GM20431 (cell line): ENCODE data around the gene ADRB1.

Source experiments
- in situ Hi-C: fragments of 300-500 bp; cut with MseI, MboI; formaldehyde crosslinking; loops from one replicate; pipeline ENCODE4 v1.15.0; 2020; ENCODE audit warnings: low sequenced_read_pairs; ENCODE audit not compliant: unreplicated experiment

ADRB1 gene

GRCh38 chr10:114025611-114026130 is 18.0 kb upstream of the ADRB1 start:
- in situ Hi-C loops = no loop called here

- in situ Hi-C loops = no loop called here
Observed at GRCh38 chr10:114026189-114027040, 17.3 kb upstream of the ADRB1 start.

GRCh38 chr10:114027041-114027394 is 16.6 kb upstream of the ADRB1 start:
- in situ Hi-C loops = no loop called here

GRCh38 chr10:114027951-114028350 is 15.7 kb upstream of the ADRB1 start:
- in situ Hi-C loops = no loop called here

GRCh38 chr10:114028425-114028824 is 15.2 kb upstream of the ADRB1 start:
- in situ Hi-C loops = no loop called here

DNA sequence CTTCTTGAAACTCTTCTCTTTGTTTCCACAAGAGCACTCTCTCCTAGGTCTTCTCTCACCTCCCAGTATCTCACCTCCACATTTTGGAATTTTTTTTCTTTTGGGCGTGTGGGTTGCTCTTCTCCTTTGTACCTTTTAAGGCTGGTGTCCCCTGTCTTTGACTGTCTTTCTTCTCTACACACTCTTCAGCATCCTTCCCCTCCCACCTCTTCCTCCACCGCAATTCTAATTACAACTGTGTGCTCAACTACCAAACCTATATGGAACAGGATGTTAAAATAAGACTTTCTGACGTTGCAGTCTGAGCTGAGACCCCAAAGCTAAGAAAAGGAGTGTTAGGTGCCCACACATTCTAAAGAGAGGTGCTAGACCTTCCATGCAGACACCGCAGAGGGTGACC is 14.0 kb upstream of the ADRB1 start:
- in situ Hi-C loops = no loop called here

DNA sequence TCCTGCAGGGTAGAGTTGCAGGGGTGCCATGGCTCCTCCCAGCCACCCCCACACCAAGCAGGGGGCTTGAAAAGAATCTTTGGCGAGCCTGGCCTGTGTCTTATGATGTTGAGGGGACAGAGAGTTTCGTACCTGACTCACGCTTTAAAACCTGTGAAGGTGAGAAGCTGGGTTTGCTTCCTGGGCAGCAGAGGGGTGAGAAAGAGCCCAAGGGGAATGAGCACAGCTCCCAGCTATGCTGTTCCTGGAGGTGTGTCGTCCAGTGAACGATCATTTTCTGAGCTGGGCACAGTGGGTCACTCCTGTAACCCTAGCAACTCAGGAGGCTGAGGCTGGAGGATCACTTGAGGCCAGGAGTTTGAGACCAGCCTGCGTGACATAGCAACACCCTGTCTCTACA is 13.5 kb upstream of the ADRB1 start:
- in situ Hi-C loops = no loop called here

DNA sequence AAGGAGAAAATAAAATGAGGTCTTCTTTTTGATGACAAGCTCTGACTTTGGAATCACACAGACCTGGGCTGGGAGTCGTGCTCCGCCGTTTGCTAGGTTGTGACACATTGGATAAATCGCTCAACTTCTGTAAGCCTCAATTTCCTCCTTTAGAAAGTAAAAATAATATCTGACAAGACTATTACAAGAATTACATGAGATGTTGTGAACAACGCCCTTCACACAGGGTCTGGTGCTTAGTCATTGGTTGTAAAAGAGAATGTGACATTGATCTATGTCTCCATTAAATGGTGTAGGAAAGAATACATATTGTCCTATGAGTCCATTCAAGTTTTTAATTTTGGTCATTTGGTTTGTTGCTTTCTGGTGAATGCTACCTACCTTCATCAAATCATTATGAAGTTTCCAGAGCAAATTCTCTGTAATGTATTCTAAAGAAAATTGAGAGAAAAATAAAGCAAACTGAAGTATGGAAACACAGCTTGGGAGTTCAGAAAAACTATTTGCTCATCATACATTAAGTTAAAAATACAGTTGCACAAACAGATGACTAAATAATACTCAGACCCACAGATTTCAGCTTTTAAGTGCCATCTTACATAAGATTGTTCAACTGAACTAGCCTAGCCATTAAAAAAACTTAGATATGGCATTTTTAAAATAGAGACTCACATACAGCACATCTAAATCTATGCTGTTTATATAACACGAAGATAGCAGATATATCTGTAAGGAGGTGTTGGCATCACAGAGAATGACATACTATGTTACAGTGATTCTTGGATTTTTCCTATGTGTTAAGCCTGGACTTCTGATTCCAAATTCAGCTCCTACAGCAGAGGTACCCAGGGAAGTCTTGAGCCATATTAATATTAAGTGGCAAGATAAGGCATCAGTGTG is 12.3 kb upstream of the ADRB1 start:
- in situ Hi-C loops = no loop called here

DNA sequence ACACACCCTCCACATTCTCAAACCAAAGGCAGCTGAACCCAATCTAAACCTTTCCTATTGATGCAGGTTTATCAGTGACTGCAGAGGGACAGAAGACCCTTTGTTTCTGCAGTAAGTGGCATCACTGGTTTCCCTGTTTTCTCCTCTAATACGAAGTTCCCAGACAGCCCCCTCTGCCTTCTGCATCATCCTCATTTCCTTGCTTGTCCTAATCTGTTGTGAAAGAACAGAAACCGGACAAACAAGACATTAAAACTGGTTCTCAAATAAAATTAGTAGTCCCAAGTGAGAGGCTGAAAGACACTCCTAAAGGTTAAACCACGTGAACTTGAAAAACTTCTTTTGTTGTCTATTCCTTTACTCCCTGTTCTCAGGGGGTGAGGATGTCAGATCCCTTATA is 10.1 kb upstream of the ADRB1 start:
- in situ Hi-C loops = no loop called here

DNA sequence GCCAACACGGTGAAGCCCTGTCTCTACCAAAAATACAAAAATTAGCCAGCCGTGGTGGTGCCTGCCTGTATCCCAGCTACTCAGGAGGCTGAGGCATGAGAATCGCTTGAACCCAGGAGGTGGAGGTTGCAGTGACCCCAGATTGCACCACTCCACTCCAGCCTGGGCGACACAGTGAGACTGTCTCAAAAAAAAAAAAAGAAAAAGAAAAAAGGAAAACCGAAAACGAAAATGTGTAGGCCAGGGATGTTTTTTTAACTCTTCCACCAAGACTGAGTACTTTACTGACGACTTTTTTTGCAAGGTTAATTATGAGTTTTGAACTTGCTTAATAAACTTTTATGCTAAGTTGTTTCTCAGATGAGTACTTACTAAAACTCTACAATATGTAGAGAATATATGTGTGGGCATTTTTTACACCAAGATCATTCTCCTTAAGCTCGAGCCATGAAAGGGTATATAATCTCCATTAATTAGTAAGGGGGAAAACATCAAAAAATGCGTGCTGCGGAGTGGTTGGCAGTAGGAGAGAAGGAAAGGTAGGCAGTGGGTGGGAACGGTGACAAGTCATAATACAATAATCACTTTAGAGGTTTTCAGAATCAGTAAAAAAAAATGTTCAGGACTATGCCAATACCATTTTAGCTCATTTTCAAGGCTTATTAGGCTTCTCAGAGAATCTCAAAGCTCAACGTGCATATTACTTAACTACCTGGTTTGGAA is 8.6 kb upstream of the ADRB1 start:
- in situ Hi-C loops = no loop called here

DNA sequence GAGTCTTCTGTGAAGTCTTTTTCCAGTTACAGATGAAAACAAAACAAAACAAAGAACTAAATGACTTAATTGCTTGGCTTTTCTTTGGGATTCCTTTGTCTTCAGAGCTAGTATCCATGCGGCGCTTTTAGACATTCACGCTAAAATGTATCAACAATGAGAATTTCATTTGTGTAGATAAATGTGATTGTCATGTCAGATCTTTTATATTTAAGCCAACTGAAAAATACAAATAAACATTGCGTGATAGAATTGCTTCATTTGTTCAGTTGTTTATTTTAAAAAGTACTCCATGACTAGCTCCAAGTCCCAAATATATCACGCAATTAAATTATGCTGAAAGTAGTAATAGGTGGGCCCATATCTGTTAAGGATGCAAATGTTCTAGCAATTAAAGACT is 7.9 kb upstream of the ADRB1 start:
- in situ Hi-C loops = no loop called here

DNA sequence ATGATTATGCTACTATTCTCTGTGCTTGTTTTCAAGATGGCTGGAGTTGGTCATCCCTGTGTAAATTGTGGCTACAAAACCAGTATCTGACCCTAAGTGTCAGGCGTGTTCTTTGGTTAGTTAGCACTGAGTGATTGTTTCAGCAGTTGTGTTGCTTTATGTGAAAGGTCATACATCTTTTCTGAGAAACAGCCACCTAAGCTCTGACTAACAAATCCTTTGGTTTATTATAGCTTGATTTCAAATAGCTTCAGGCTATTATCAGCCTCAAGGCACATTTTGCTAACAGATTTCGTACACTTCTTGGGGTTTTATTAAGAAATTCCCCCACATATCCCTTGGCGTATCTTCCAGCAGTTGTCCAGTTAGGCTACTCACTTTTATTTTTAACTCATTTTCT is 4.8 kb upstream of the ADRB1 start:
- in situ Hi-C loops = no loop called here

DNA sequence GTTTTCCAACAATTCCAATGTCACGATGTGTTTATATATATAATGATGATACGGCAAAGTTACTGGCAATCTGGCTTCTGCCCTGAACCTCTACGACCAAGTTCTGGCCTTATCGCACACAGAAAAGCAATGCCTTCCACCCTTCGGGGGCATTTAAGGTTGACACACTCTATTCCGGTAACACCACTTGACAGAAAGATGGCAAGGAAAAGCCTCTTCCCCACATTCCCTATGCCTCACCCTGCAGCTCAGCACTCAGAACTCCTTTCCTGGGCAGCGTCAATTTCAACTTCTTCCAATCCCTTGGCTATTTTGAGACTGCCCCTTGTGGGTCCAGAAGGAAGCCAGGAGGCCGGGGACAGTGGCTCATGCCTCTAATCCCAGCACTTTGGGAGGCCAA is 2.5 kb upstream of the ADRB1 start:
- in situ Hi-C loops = no loop called here

- in situ Hi-C loops = no loop called here
Observed at GRCh38 chr10:114042895-114043531, 653 bp upstream of the ADRB1 start.

- in situ Hi-C loops = no loop called here
Observed at GRCh38 chr10:114044247-114045135, 825 bp downstream of the ADRB1 start.

- in situ Hi-C loops = no loop called here
Observed at GRCh38 chr10:114045136-114046086, 1.7 kb downstream of the ADRB1 start.

- in situ Hi-C loops = no loop called here
Observed at GRCh38 chr10:114046087-114046458, 2.4 kb downstream of the ADRB1 start.

DNA sequence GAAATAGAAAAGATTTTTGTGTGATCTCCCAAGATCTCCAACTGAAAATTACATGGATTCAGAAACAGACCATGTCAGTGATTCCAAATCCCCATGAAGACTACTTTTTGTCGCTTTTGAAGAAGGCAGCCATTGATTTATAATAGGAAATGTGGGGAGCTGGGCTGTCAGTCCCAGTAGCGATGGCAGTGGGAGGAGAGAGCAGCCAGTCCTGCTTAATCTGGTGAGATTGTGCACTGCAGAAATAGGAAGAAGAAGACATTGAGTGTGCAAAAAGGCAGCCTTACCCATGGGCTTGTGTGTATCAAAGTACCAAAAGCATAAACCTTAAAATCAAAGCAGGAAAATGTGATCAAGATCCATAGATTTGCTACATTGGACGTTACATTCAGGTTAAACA is 4.8 kb downstream of the ADRB1 start:
- in situ Hi-C loops = no loop called here
